ENCODE data around the gene CNOT3. TPM values are rescaled to one million over a fixed set of nuclear protein-coding genes. Genes with fewer than 3 reads are reported as not detected.

The CNOT3 gene
- total RNA-seq, 5 donors from 2014 or later (not counting 1 experiment from before 2014, with no cell fraction given): 45.9 to 83.1 (median 77.0) TPM

DNA sequence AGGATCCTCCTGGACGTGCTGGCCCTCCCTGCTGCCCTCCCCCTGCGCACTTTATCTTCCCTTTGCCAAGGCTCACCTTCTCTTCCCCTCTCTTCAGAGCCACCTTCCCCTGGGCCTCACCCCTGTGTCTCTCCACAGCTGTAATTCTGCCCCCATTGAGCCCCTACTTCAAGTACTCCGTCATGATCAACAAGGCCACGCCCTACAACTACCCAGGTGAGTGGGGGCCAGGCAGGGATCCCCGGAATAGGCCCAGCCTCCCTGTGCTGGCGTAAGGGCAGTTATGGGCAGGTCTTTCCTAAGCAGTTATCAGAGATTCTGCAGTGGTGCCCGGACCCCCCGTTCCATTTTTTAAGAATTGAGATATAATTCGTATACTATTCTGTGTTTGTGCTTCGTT lies 31.8 kb upstream of the CNOT3 start:
- ChIA-PET POLR2A (interaction anchor here in 1 of 2 donors (0.7 kb wide), 1 partner anchor 88 kb away, joined by 11 read pairs; no protein-coding TSS in a partner anchor), CTCF (no interaction called here)
- no peaks in the 10 kb centered on the region for H3K27me3 Mint-ChIP-seq
- 98% methylated on average over 7 of the region's 10 CpGs for WGBS (ENCODE audit: insufficient coverage)
- DNase-seq (no peak), ATAC-seq (replicated peaks in 1 of 4) (no peak)
- peaks cover 21% of the 10 kb centered on the region for H3K36me3 Mint-ChIP-seq
- no peak overlapping the region for H3K27ac Mint-ChIP-seq
- Histone ChIP-seq H3K4me1 (ENCODE audit: control insufficient read depth in 1 of 2, extremely low read depth in 1 of 2, insufficient read depth in 2 of 2, low read length in 2 of 2) (peaks cover 4 to 23% of the 10 kb centered on the region in 2 experiments), H3K36me3 (ENCODE audit: control insufficient read depth in 2 of 2, extremely low read depth in 1 of 2, insufficient read depth in 1 of 2, low read length in 1 of 2) (peaks cover 6 to 40% of the 10 kb centered on the region in 2 donors), H3K27ac (ENCODE audit: low read length) (no peak overlapping the region), H3K27me3 (replicated peaks in 1 of 2; ENCODE audit: control insufficient read depth in 2 of 2, extremely low read depth in 1 of 2, insufficient read depth in 2 of 2, low read length in 1 of 2) (no peaks in the 10 kb centered on the region), H3K4me3 (ENCODE audit: control insufficient read depth in 1 of 2, extremely low read depth in 1 of 2, low read length in 1 of 2) (no peak overlapping the region), H3K9me3 (no peaks in the 10 kb centered on the region)
- no peaks in the 10 kb centered on the region for H3K9me3 Mint-ChIP-seq
- peaks cover 25 to 37% (median 35%) of the 10 kb centered on the region in 3 donors for H3K4me1 Mint-ChIP-seq
- H3K4me3 Mint-ChIP-seq: peak overlapping the region in 1 of 3 donors; percentile 18

DNA sequence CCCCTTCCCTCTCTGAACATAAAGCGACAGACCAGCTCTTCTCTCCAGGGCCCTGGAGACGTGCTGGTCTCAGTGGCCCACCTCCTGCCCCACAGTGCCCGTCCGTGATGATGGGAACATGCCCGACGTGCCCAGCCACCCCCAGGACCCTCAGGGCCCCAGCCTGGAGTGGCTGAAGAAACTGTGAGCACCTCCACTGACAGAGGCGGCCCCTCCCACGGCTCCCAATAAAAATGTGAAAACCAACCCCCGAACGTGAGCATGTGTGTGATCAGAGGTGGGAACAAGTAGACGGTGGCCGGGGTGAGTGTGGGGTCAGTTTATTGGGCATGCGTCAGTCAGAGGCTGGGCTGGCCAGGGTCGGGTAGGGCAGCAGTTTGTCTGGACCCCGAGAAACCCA lies 30.8 kb upstream of the CNOT3 start:
- Mint-ChIP-seq H3K36me3 (peaks cover 23% of the 10 kb centered on the region), H3K27me3 (no peaks in the 10 kb centered on the region), H3K4me1 (peaks cover 26 to 37% (median 30%) of the 10 kb centered on the region in 3 donors), H3K4me3 (no peak overlapping the region), H3K9me3 (no peaks in the 10 kb centered on the region), H3K27ac (no peak overlapping the region)
- H3K4me1 ChIP-seq (ENCODE audit: control insufficient read depth in 1 of 2, extremely low read depth in 1 of 2, insufficient read depth in 2 of 2, low read length in 2 of 2): peaks cover 4 to 23% of the 10 kb centered on the region in 2 experiments
- CTCF ChIA-PET: no interaction called here
- H3K27me3 ChIP-seq (replicated peaks in 1 of 2; ENCODE audit: control insufficient read depth in 2 of 2, extremely low read depth in 1 of 2, insufficient read depth in 2 of 2, low read length in 1 of 2): no peaks in the 10 kb centered on the region
- H3K36me3 ChIP-seq (ENCODE audit: control insufficient read depth in 2 of 2, extremely low read depth in 1 of 2, insufficient read depth in 1 of 2, low read length in 1 of 2): peaks cover 6 to 43% of the 10 kb centered on the region in 2 donors
- ATAC-seq (replicated peaks in 1 of 4): no peak
- WGBS (ENCODE audit: insufficient coverage): 89% methylated on average over 8 of the region's 15 CpGs
- H3K27ac ChIP-seq (ENCODE audit: low read length): no peak overlapping the region
- no peaks in the 10 kb centered on the region for H3K9me3 ChIP-seq
- no peak overlapping the region for H3K4me3 ChIP-seq (ENCODE audit: control insufficient read depth in 1 of 2, extremely low read depth in 1 of 2, low read length in 1 of 2)
- no peak for DNase-seq
- POLR2A ChIA-PET: no interaction called here

DNA sequence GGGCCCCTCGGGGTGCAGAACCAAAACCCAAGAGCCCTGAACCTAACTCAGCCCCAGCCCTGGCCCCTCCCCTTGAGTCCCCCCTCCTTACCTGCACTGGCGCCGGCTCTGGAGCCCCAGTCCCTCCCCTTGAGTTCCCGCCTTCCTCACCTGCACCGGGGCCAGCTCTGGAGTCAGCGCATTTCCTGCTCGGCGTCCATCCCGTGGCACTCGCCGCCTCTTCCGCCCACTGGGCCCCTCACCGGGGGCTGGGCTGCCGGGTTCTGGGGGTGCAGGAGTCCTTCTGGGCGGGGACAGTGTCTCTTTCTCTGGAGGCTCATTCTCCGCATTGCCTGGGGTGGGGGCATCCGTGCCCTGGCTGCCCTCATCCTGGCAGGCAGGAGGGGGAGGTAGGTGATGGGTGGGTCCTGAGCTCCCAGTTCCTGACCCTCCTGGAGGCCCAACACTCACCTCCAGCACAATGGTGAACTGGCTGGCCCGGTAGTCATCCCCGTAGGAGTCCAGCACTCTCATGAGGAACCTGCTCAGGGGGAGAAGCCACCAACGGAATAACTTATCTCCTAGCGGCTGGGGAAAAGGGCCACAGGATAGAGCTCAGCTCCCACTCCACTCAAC lies 29.6 kb upstream of the CNOT3 start:
- peaks cover 19% of the 10 kb centered on the region for H3K36me3 Mint-ChIP-seq

DNA sequence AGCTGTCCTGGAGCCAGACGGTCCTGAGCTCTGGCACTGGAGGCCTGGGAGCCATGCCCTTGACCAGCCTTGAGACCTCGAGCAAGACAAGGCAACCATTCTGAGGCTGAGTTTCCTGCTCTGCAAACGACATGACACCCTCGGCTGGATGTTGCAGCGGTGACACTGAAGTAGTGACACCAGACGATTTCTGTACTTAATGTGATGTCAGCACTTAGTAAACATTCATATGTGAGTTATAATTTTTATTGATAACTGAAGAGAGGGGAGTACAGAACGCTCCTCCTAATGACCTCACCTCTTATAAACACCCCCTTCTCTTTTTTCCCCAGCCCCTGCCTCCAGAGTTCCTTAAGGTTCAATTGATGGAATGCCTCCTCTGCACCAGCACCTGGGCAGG lies 29.1 kb upstream of the CNOT3 start:
- Histone ChIP-seq H3K9me3 (no peaks in the 10 kb centered on the region), H3K27ac (ENCODE audit: low read length) (no peak overlapping the region), H3K27me3 (replicated peaks in 1 of 2; ENCODE audit: control insufficient read depth in 2 of 2, extremely low read depth in 1 of 2, insufficient read depth in 2 of 2, low read length in 1 of 2) (no peaks in the 10 kb centered on the region), H3K36me3 (ENCODE audit: control insufficient read depth in 2 of 2, extremely low read depth in 1 of 2, insufficient read depth in 1 of 2, low read length in 1 of 2) (peaks cover 9 to 43% of the 10 kb centered on the region in 2 donors), H3K4me3 (ENCODE audit: control insufficient read depth in 1 of 2, extremely low read depth in 1 of 2, low read length in 1 of 2) (no peak overlapping the region), H3K4me1 (ENCODE audit: control insufficient read depth in 1 of 2, extremely low read depth in 1 of 2, insufficient read depth in 2 of 2, low read length in 2 of 2) (peaks cover under 1 to 11% of the 10 kb centered on the region in 2 experiments)
- no peaks in the 10 kb centered on the region for H3K9me3 Mint-ChIP-seq
- no peaks in the 10 kb centered on the region for H3K27me3 Mint-ChIP-seq
- ChIA-PET POLR2A (no interaction called here), CTCF (no interaction called here)
- H3K36me3 Mint-ChIP-seq: peaks cover 19% of the 10 kb centered on the region
- ATAC-seq (replicated peaks in 1 of 4) (no peak), DNase-seq (no peak)
- 93% methylated on average over 3 of the region's 7 CpGs for WGBS (ENCODE audit: insufficient coverage)
- no peak overlapping the region for H3K4me3 Mint-ChIP-seq
- peaks cover 17 to 29% (median 18%) of the 10 kb centered on the region in 3 donors for H3K4me1 Mint-ChIP-seq
- H3K27ac Mint-ChIP-seq: no peak overlapping the region

More for the DNA sequence above, 29.6 kb upstream of the CNOT3 start:
- ATAC-seq (replicated peaks in 1 of 4): no peak
- H3K27ac Mint-ChIP-seq: no peak overlapping the region
- H3K4me3 Mint-ChIP-seq: no peak overlapping the region
- DNase-seq: no peak
- 95% methylated on average over 17 of the region's 21 CpGs for WGBS (ENCODE audit: insufficient coverage)
- Histone ChIP-seq H3K27me3 (replicated peaks in 1 of 2; ENCODE audit: control insufficient read depth in 2 of 2, extremely low read depth in 1 of 2, insufficient read depth in 2 of 2, low read length in 1 of 2) (no peaks in the 10 kb centered on the region), H3K4me3 (ENCODE audit: control insufficient read depth in 1 of 2, extremely low read depth in 1 of 2, low read length in 1 of 2) (no peak overlapping the region), H3K4me1 (ENCODE audit: control insufficient read depth in 1 of 2, extremely low read depth in 1 of 2, insufficient read depth in 2 of 2, low read length in 2 of 2) (peaks cover 4 to 15% of the 10 kb centered on the region in 2 experiments), H3K9me3 (no peaks in the 10 kb centered on the region), H3K27ac (ENCODE audit: low read length) (no peak overlapping the region), H3K36me3 (ENCODE audit: control insufficient read depth in 2 of 2, extremely low read depth in 1 of 2, insufficient read depth in 1 of 2, low read length in 1 of 2) (peaks cover 9 to 43% of the 10 kb centered on the region in 2 donors)
- H3K27me3 Mint-ChIP-seq: no peaks in the 10 kb centered on the region
- ChIA-PET CTCF (no interaction called here), POLR2A (no interaction called here)
- H3K4me1 Mint-ChIP-seq: peaks cover 19 to 30% (median 22%) of the 10 kb centered on the region in 3 donors
- no peaks in the 10 kb centered on the region for H3K9me3 Mint-ChIP-seq

DNA sequence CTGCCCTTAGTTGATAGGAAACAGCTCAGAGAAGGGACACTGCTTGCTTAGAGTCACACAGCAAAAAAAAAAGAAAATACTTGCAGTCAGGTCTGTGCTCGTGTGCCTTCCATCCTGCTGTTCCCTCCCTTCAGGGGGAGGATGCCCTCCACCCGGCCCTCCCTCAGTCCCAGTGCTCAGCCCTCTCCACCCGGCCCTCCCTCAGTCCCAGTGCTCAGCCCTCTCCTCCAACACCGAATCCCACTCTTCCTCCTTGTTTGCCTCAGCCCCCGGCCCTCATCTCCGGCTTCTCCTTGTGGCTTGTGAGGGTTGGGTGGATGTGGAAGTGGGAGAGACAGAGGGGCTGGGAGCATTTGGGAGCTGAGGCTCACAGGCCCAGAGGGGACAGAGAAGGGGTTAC lies 27.9 kb upstream of the CNOT3 start:
- H3K27ac Mint-ChIP-seq: no peak overlapping the region
- Histone ChIP-seq H3K27ac (ENCODE audit: low read length) (no peak overlapping the region), H3K27me3 (replicated peaks in 1 of 2; ENCODE audit: control insufficient read depth in 2 of 2, extremely low read depth in 1 of 2, insufficient read depth in 2 of 2, low read length in 1 of 2) (no peaks in the 10 kb centered on the region), H3K36me3 (ENCODE audit: control insufficient read depth in 2 of 2, extremely low read depth in 1 of 2, insufficient read depth in 1 of 2, low read length in 1 of 2) (peaks cover 9 to 43% of the 10 kb centered on the region in 2 donors), H3K4me3 (ENCODE audit: control insufficient read depth in 1 of 2, extremely low read depth in 1 of 2, low read length in 1 of 2) (no peak overlapping the region), H3K9me3 (no peaks in the 10 kb centered on the region), H3K4me1 (ENCODE audit: control insufficient read depth in 1 of 2, extremely low read depth in 1 of 2, insufficient read depth in 2 of 2, low read length in 2 of 2) (peaks cover 0 to 18% of the 10 kb centered on the region in 2 experiments)
- H3K9me3 Mint-ChIP-seq: no peaks in the 10 kb centered on the region
- H3K4me3 Mint-ChIP-seq: no peak overlapping the region
- WGBS (ENCODE audit: insufficient coverage): 33% methylated on average over 1 of the region's 6 CpGs
- H3K4me1 Mint-ChIP-seq: peaks cover 20 to 30% (median 27%) of the 10 kb centered on the region in 3 donors
- ChIA-PET POLR2A (no interaction called here), CTCF (no interaction called here)
- no peaks in the 10 kb centered on the region for H3K27me3 Mint-ChIP-seq
- H3K36me3 Mint-ChIP-seq: peaks cover 19% of the 10 kb centered on the region
- DNase-seq: no peak
- no peak for ATAC-seq (replicated peaks in 1 of 4)

DNA sequence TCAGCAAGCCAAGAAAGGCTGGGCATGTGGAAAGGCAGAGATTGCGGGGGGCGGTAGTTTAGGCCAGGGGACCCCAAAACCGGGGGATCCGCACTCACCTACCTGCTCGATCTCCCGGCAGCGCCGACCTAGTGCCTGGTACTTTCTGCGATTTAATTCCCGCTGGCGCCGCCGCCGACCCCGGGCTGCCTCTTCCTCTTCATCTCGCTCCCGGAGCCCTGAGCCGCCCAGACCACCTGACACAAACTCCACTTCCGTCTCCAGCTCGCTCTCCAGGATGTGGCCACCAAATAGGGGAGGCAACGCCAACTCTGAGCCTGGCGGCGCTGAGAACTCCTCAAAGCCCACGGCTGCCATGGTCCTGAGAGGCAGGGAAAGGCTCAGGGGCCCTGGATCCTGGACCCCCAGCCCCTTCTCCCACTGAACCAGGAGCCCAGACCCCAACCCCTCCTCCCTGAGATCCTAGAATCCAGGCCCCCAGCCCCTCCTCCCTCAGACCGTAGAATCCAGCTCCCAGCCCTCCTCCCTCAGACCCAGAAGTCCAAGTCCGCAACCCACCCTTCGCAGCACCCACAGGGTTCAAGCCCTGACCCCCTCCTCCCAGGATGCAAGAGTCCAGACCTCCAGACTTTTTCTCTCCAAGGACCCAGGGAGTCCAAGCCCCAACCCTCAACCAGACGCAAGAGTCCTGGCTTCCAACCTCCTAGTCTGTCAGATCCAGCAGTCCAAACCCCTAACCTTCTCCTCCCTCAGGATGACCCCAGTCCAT lies 23.0 kb upstream of the CNOT3 start:
- no peaks in the 10 kb centered on the region for H3K9me3 Mint-ChIP-seq
- peaks cover 3 to 27% of the 10 kb centered on the region in 2 donors for H3K36me3 ChIP-seq (ENCODE audit: control insufficient read depth in 2 of 2, extremely low read depth in 1 of 2, insufficient read depth in 1 of 2, low read length in 1 of 2)

More for the DNA sequence above, 23.0 kb upstream of the CNOT3 start:
- Mint-ChIP-seq H3K4me3 (peak overlapping the region; percentile 84 to 91 (median 89)), H3K4me1 (peaks cover 32 to 46% (median 40%) of the 10 kb centered on the region in 3 donors), H3K36me3 (peaks cover 11% of the 10 kb centered on the region), H3K27ac (peak overlapping the region; percentile 86 to 98), H3K27me3 (no peaks in the 10 kb centered on the region)
- 6% methylated on average over 28 of the region's 28 CpGs for WGBS (ENCODE audit: insufficient coverage)
- ChIA-PET CTCF (interaction anchor here in 1 of 2 donors (0.7 to 2.9 kb wide), 3 partner anchors 12 to 37 kb away, joined by 3 to 14 read pairs (median 8); partner anchors contain the start of genes CNOT3 and NDUFA3), POLR2A (interaction anchor here (1.2 to 1.4 kb wide), 3 partner anchors 23 to 76 kb away, joined by 3 to 6 read pairs (median 4); partner anchors contain the start of genes CNOT3 (in 1 of the 2), MBOAT7 (in 1 of the 2) and TSEN34 (in 1 of the 2))
- Histone ChIP-seq H3K4me1 (ENCODE audit: control insufficient read depth in 1 of 2, extremely low read depth in 1 of 2, insufficient read depth in 2 of 2, low read length in 2 of 2) (peaks cover 3 to 35% of the 10 kb centered on the region in 2 experiments), H3K27me3 (replicated peaks in 1 of 2; ENCODE audit: control insufficient read depth in 2 of 2, extremely low read depth in 1 of 2, insufficient read depth in 2 of 2, low read length in 1 of 2) (no peaks in the 10 kb centered on the region), H3K9me3 (no peaks in the 10 kb centered on the region), H3K27ac (ENCODE audit: low read length) (peak overlapping the region; percentile 78), H3K4me3 (ENCODE audit: control insufficient read depth in 1 of 2, extremely low read depth in 1 of 2, low read length in 1 of 2) (peak overlapping the region; percentile 82 to 98)
- peak; percentile 35 to 52 (median 44) for ATAC-seq (replicated peaks in 1 of 4)
- peak in 33 of 35 experiments; percentile 21 to 73 (median 42) for DNase-seq
